T-helper 9 cell (primary cell): ENCODE measurements around the gene PLD5.
"Not testable (repeated sequence)": the region's sequence is repeated elsewhere in the genome, so short reads cannot be mapped to it uniquely, and the experiment has no call there.

ENCODE experiments used
- DNase-seq: peaks from one replicate; pipeline ENCODE4 v3.0.0-alpha.2; 2020

Gene PLD5

GRCh38 chr1:242208021-242208420 lies 316.5 kb downstream of the PLD5 start:
- DNase-seq, result no peak

- DNase-seq, result no peak
Observed at GRCh38 chr1:242206994-242207393, 317.5 kb downstream of the PLD5 start.

- DNase-seq, result no peak
Observed at GRCh38 chr1:242205622-242206489, 318.6 kb downstream of the PLD5 start.

- no peak for DNase-seq
Observed at GRCh38 chr1:242203262-242203661, 321.2 kb downstream of the PLD5 start.

GRCh38 chr1:242201090-242201489 lies 323.4 kb downstream of the PLD5 start:
- no peak for DNase-seq

GRCh38 chr1:242199776-242200458 lies 324.6 kb downstream of the PLD5 start:
- no peak for DNase-seq

GRCh38 chr1:242197907-242198820 lies 326.3 kb downstream of the PLD5 start:
- no peak for DNase-seq

- no peak for DNase-seq
Observed at GRCh38 chr1:242196914-242197313, 327.6 kb downstream of the PLD5 start.

- no peak for DNase-seq
Observed at GRCh38 chr1:242196101-242196500, 328.4 kb downstream of the PLD5 start.

- DNase-seq, result no peak
Observed at GRCh38 chr1:242189591-242189990, 334.9 kb downstream of the PLD5 start.

- DNase-seq, result no peak
Observed at GRCh38 chr1:242187816-242188215, 336.7 kb downstream of the PLD5 start.

- DNase-seq, result no peak
Observed at GRCh38 chr1:242187171-242187570, 337.3 kb downstream of the PLD5 start.

GRCh38 chr1:242185731-242186130 lies 338.8 kb downstream of the PLD5 start:
- no peak for DNase-seq

GRCh38 chr1:242184955-242185354 lies 339.5 kb downstream of the PLD5 start:
- DNase-seq, result no peak

GRCh38 chr1:242179767-242180166 lies 344.7 kb downstream of the PLD5 start:
- DNase-seq, result not testable (repeated sequence)

GRCh38 chr1:242178924-242179708 lies 345.4 kb downstream of the PLD5 start:
- no peak for DNase-seq

- DNase-seq, result no peak
Observed at GRCh38 chr1:242178436-242178835, 346.1 kb downstream of the PLD5 start.

GRCh38 chr1:242162140-242162539 lies 362.4 kb downstream of the PLD5 start:
- DNase-seq, result no peak

GRCh38 chr1:242147096-242147976 lies 377.2 kb downstream of the PLD5 start:
- DNase-seq, result no peak

GRCh38 chr1:242146652-242147051 lies 377.8 kb downstream of the PLD5 start:
- DNase-seq, result no peak

- DNase-seq, result no peak
Observed at GRCh38 chr1:242140836-242141235, 383.7 kb downstream of the PLD5 start.
